Stimulated activated naive CD8-positive, alpha-beta T cell treated with anti-CD3 and anti-CD28 coated beads, Interleukin-15, Interleukin-2, amounts not matched to agents 100 ng/mL and 50 ng/mL, for 24 hours (primary cell): Measurements from ENCODE around the gene PHACTR2.

Experiments
- H3K27ac Mint-ChIP-seq: one replicate; pipeline ENCODE4 v1.8.0; 2021; ENCODE audit warnings: mild to moderate bottlenecking, mixed read lengths
- H3K27me3 Mint-ChIP-seq: one replicate; pipeline ENCODE4 v1.8.0; 2021; ENCODE audit warnings: mixed read lengths
- H3K36me3 Mint-ChIP-seq: one replicate; pipeline ENCODE4 v1.8.0; 2021; ENCODE audit warnings: low read depth, mixed read lengths
- H3K4me1 Mint-ChIP-seq: one replicate; pipeline ENCODE4 v1.8.0; 2021; ENCODE audit warnings: low read depth, mixed read lengths
- H3K4me3 Mint-ChIP-seq: one replicate; pipeline ENCODE4 v1.8.0; 2021; ENCODE audit warnings: mild to moderate bottlenecking, mixed read lengths
- H3K9me3 Mint-ChIP-seq: one replicate; pipeline ENCODE4 v1.8.0; 2021; ENCODE audit warnings: mixed read lengths

The PHACTR2 gene

GRCh38 chr6:143750877-143751276 lies 73.1 kb downstream of the PHACTR2 start:
- Mint-ChIP-seq H3K4me3 (no peak overlapping the region), H3K4me1 (no peaks in the 10 kb centered on the region), H3K27ac (no peak overlapping the region), H3K9me3 (no peaks in the 10 kb centered on the region), H3K27me3 (no peaks in the 10 kb centered on the region), H3K36me3 (peaks cover 6% of the 10 kb centered on the region)

DNA sequence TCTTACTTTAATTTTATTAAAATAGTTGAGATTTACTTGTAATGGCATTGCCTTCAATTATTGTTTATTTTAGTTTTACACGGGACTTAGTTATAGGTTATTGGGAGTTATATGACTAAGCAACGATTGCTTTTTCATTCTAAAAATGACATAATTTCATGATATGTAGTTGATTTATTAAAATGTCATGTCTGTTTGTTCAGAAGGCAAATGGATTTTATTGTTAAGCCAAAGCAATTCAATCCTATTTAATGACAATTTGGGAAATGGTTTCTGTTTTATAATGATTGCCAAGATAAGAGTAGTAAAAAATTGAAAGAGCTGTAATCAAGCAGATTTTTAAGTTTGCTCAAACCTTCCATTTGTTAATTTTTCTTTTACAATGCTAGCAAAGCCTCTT lies 74.7 kb downstream of the PHACTR2 start:
- H3K4me3 Mint-ChIP-seq = no peak overlapping the region
- no peak overlapping the region for H3K27ac Mint-ChIP-seq
- no peaks in the 10 kb centered on the region for H3K27me3 Mint-ChIP-seq
- H3K9me3 Mint-ChIP-seq = no peaks in the 10 kb centered on the region
- no peaks in the 10 kb centered on the region for H3K4me1 Mint-ChIP-seq
- H3K36me3 Mint-ChIP-seq = peaks cover 6% of the 10 kb centered on the region

DNA sequence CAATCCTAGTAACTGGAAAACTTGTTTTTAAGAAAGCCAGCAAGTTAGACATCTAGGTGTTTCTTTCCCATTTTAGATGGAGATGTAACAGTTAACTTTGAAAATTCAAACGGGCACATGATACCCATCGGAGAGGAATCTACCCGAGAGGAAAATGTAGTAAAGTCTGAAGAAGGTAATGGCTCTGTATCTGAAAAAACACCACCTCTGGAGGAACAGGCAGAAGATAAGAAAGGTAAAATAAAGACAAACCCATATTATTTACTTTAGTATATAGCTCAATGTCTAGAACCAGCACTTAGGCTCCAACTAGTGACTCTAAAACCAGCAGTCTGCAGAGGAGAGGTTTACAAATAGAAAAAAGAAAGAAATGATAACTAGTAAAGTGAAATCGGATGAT lies 75.9 kb downstream of the PHACTR2 start:
- Mint-ChIP-seq H3K4me1 (no peaks in the 10 kb centered on the region), H3K27me3 (no peaks in the 10 kb centered on the region), H3K27ac (no peak overlapping the region), H3K36me3 (peaks cover 6% of the 10 kb centered on the region), H3K9me3 (no peaks in the 10 kb centered on the region), H3K4me3 (no peak overlapping the region)

DNA sequence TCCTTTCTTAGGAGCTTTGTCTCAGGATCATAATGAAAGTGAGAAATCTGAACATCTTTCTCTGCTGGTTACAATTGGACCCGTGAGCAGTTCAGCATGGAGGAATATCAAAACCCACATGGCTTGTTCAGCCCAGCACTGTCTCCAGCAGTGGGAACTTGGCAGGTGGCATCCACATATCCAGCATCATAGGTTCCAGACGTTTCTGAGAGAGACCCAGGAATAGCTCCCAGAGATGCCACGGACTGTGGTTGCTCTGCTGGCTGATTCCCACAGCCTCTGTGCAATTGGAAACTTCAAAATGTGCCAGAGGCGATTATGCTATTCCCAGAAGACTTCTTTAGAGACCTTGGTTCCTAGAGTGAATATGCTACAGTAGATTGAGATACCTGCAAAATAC lies 76.4 kb downstream of the PHACTR2 start:
- Mint-ChIP-seq H3K4me3 (no peak overlapping the region), H3K9me3 (no peaks in the 10 kb centered on the region), H3K36me3 (peaks cover 6% of the 10 kb centered on the region), H3K27ac (no peak overlapping the region), H3K4me1 (peaks cover 4% of the 10 kb centered on the region), H3K27me3 (no peaks in the 10 kb centered on the region)

DNA sequence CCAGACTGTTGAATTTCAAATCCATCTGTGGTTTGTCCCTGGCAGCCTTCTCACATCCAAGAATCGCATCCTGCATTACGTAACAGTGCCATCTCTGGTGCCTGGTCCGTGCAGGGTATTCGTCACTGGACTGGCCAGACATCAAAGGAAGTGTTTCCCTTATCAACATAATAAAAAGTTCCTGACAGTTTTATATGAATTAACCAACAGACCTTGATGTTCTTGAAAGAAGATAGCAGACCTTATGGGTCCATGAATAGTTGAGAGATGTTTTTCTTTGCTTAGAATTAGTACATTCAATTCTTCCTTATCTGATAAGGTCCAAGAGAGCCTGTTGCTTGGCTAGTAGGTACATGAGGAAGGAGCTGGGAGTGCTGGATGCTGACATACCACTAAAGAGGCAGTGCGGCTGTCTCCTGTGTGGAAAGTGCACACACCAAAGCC lies 77.6 kb downstream of the PHACTR2 start:
- Mint-ChIP-seq H3K27me3 (no peaks in the 10 kb centered on the region), H3K36me3 (peaks cover 6% of the 10 kb centered on the region), H3K27ac (no peak overlapping the region), H3K9me3 (no peaks in the 10 kb centered on the region), H3K4me3 (no peak overlapping the region), H3K4me1 (peaks cover 11% of the 10 kb centered on the region)

- Mint-ChIP-seq H3K27me3 (no peaks in the 10 kb centered on the region), H3K4me1 (peaks cover 11% of the 10 kb centered on the region), H3K27ac (no peak overlapping the region), H3K4me3 (no peak overlapping the region), H3K9me3 (no peaks in the 10 kb centered on the region), H3K36me3 (peaks cover 6% of the 10 kb centered on the region)
Observed at GRCh38 chr6:143757346-143757832, 79.6 kb downstream of the PHACTR2 start.

- Mint-ChIP-seq H3K27me3 (no peaks in the 10 kb centered on the region), H3K36me3 (peaks cover 1% of the 10 kb centered on the region), H3K27ac (no peak overlapping the region), H3K4me3 (no peak overlapping the region), H3K4me1 (peaks cover 11% of the 10 kb centered on the region), H3K9me3 (no peaks in the 10 kb centered on the region)
Observed at GRCh38 chr6:143758551-143758950, 80.8 kb downstream of the PHACTR2 start.

DNA sequence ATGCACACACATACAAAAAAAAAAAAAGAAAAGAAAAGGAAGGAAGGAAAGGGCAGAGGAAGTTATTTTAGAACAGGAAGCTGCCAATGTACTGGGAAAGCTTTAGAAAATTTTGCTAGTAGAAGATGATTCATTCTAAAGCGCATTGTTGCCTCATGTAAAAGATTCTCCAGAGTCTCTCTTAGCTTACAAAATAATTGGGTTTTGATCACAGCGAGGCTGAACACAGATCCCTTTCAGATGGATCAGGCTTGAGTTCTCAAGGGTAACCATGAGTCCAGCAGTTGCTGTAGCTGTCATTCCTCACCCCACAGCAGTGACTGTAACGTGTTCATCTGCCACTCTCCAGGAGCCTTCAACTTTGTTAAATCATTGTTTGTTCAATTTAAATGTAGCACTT lies 81.9 kb downstream of the PHACTR2 start:
- H3K27ac Mint-ChIP-seq = no peak overlapping the region
- no peaks in the 10 kb centered on the region for H3K36me3 Mint-ChIP-seq
- H3K4me3 Mint-ChIP-seq = no peak overlapping the region
- H3K9me3 Mint-ChIP-seq = no peaks in the 10 kb centered on the region
- H3K27me3 Mint-ChIP-seq = no peaks in the 10 kb centered on the region
- peaks cover 11% of the 10 kb centered on the region for H3K4me1 Mint-ChIP-seq

GRCh38 chr6:143761074-143761473 lies 83.3 kb downstream of the PHACTR2 start:
- H3K4me3 Mint-ChIP-seq = no peak overlapping the region
- no peaks in the 10 kb centered on the region for H3K9me3 Mint-ChIP-seq
- H3K27me3 Mint-ChIP-seq = no peaks in the 10 kb centered on the region
- no peak overlapping the region for H3K27ac Mint-ChIP-seq
- peaks cover 11% of the 10 kb centered on the region for H3K4me1 Mint-ChIP-seq
- peaks cover 2% of the 10 kb centered on the region for H3K36me3 Mint-ChIP-seq

- Mint-ChIP-seq H3K4me1 (peaks cover 11% of the 10 kb centered on the region), H3K9me3 (no peaks in the 10 kb centered on the region), H3K4me3 (no peak overlapping the region), H3K27me3 (no peaks in the 10 kb centered on the region), H3K36me3 (peaks cover 5% of the 10 kb centered on the region), H3K27ac (no peak overlapping the region)
Observed at GRCh38 chr6:143762126-143762525, 84.4 kb downstream of the PHACTR2 start.

- no peak overlapping the region for H3K27ac Mint-ChIP-seq
- H3K36me3 Mint-ChIP-seq = peaks cover 17% of the 10 kb centered on the region
- no peaks in the 10 kb centered on the region for H3K4me1 Mint-ChIP-seq
- no peaks in the 10 kb centered on the region for H3K9me3 Mint-ChIP-seq
- no peak overlapping the region for H3K4me3 Mint-ChIP-seq
- H3K27me3 Mint-ChIP-seq = no peaks in the 10 kb centered on the region
Observed at GRCh38 chr6:143765422-143766184, 87.8 kb downstream of the PHACTR2 start.

- no peaks in the 10 kb centered on the region for H3K4me1 Mint-ChIP-seq
- H3K9me3 Mint-ChIP-seq = no peaks in the 10 kb centered on the region
- no peak overlapping the region for H3K4me3 Mint-ChIP-seq
- H3K36me3 Mint-ChIP-seq = peaks cover 17% of the 10 kb centered on the region
- no peaks in the 10 kb centered on the region for H3K27me3 Mint-ChIP-seq
- no peak overlapping the region for H3K27ac Mint-ChIP-seq
Observed at GRCh38 chr6:143766185-143766553, 88.4 kb downstream of the PHACTR2 start.

- Mint-ChIP-seq H3K4me3 (no peak overlapping the region), H3K27me3 (no peaks in the 10 kb centered on the region), H3K36me3 (peaks cover 17% of the 10 kb centered on the region), H3K9me3 (no peaks in the 10 kb centered on the region), H3K27ac (no peak overlapping the region), H3K4me1 (peaks cover 3% of the 10 kb centered on the region)
Observed at GRCh38 chr6:143767433-143767832, 89.7 kb downstream of the PHACTR2 start.

DNA sequence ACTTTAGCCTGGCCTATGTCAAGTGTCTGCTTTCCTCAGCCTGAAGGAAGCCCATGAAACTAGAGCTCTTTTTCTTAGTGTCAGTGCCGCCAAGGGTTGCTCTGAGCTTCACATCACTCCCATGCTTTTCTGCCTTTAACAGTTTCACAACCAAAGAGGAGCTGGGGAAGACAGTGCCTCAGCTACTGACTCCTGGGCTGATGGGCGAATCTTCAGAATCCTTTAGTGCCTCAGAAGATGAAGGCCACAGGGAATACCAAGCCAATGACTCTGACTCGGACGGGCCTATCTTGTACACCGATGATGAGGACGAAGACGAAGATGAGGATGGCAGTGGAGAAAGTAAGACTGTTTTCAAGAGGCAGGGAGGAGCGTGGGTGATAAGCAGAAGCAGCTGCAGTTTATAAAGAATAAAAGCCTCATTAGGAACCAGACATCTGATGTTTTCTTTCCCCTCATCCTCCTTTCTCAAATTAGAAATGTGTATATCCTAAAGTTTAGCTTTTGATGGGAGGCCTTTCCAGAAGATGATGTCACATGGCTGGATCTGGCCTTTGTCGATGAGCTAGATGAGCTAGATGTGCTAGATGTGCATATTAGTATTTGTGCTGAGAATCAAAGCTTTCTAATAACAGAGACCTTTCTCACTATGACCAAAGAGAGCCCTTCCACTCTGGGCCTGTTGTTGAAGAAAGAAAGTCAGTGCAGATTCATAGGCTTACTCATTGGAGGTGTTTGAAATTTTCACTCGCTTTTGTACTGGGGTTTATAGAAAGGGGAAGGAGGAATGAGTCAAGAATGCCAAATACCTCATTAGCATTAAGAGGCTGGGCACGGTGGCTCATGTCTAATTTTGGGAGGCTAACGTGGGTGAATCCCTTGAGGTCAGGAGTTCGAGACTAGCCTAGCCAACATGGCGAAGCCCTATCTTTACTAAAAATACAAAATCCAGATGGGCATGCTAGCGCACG lies 94.6 kb downstream of the PHACTR2 start:
- H3K36me3 Mint-ChIP-seq = peaks cover 20% of the 10 kb centered on the region
- H3K9me3 Mint-ChIP-seq = no peaks in the 10 kb centered on the region
- no peak overlapping the region for H3K27ac Mint-ChIP-seq
- no peak overlapping the region for H3K4me3 Mint-ChIP-seq
- peaks cover 3% of the 10 kb centered on the region for H3K4me1 Mint-ChIP-seq
- no peaks in the 10 kb centered on the region for H3K27me3 Mint-ChIP-seq

- Mint-ChIP-seq H3K27ac (no peak overlapping the region), H3K4me3 (no peak overlapping the region), H3K4me1 (peaks cover 3% of the 10 kb centered on the region), H3K27me3 (no peaks in the 10 kb centered on the region), H3K36me3 (peaks cover 19% of the 10 kb centered on the region), H3K9me3 (no peaks in the 10 kb centered on the region)
Observed at GRCh38 chr6:143773506-143774150, 95.9 kb downstream of the PHACTR2 start.
